ENCODE data around the gene EEFSEC.

Gene EEFSEC

DNA sequence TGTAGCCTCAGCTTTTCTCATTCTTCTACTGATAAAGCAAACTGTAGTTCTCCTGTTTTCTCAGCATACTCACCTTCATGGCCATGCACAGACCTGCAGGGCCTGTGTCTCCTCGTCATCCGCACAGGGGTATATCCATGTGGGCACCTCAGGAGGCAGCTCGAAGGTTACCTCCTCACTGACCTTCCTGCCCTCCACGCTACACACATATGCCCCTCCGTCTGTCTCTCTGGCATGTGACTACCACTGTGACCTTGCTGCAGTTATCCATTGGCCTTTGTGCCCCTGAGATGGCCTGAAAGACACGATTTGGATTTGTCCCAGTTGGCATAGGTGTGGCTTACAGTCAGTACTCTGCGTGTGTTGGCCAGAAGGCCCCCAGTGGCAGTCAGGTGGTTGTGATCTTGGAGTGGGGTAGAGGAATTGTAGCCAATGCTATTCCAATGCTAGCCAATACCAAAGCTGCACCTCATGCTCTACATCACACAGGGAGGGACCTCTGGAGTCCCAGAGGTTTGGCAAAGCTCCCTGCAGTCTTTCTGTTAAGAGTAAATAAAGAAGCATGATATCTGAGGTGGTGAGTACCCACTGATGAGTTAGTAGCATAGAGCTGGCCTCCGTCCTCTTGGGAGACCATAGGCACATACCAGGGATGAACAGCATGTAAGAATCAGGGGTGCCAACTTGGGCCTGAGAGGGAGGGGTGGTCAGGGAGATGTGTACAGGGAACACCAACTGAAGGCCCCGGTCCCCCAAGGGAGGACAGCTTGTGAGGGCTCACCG lies 143.4 kb downstream of the EEFSEC start:
- no peak for DNase-seq

DNA sequence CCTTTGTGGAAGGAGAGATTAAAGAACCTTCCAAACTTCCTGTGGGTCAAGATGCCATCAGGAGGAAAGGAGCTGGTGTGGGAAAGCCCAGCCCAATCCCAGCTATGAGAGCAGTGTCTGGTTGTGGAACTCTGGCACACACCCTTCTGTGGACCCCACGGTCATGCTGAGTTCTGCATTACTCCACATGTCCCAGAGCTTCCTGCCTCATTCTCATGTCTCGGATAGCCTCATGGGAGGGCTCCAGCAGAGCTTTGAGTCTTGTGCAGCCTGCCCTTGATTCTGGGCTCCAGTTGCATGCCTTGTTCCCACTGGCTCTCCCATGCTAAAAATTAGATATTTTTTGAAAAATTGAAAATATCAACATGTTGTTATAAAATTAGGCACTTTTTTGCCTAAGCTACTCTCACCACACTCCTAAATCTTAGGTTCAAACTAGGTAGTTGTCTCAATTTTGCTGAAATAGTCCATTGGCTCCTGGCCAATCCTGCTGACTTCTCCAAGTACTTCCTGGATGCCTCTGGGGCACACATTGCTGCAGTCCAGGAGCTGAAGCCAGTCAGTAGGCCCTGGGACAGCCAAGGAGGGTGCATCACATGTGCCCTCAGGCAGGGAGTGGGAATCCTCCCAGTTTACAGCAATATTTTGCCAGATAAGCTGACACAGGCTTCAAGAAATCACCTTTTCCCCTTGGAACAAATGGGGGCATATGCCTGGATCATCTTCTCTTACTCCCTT lies 144.3 kb downstream of the EEFSEC start:
- DNase-seq = no peak

DNA sequence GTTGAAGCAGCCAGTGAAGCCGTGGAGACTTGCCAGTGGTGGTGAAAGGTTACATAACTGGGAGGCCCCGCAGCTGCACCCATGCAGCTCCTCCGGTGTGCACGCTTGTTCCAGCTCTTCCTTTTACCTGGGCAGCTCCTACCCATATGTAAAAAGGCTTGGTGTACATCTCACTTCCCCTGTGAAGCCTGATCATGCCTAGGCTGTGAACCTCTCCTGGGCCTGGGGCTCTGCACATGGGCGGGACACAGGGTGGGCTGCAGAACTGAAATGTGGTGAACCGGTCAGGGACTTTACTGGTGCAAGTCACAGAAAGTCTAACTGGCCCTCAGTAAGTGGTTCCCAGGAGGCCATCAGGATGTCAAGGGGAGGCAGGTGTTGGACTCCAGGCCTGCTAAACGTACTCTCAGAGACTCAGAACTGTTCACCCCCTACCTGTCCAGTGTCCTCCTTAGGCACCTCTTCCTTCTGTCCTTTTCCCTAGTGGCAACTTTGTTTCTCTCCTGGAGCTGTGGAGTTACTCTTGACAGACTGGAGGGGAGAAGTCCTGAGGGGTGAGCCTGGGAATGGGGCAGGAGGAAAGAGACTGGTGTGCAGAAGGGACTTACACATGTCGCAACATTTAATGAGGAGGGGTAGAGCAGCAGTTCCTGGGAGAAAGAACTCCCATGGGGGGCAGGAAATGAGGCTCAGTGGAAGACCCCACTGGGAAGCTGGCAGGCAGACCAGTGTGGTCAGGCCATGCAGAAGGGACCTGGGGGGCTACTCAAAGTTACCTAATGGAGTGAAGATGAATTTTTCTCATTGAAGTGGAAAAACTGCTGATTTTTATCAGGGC lies 148.1 kb downstream of the EEFSEC start:
- DNase-seq = no peak

DNA sequence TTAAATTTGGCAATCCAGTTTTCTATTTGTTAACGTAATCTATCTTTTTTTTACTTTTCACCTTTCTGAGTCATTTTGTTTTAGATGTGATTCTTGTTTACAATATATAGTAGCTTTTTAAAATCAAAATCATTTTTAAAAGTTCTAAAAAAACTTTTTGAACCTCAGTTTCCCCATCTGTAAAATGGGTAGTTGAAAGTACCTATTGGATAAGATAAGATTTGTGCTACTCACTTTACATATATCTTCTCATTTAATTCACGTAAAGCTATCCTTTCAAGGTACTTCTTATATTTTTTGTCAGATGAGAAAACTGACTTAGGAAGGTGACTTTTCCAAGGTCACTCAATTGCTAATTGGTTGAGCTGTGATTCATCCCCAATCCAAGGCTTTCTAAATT lies 153.2 kb downstream of the EEFSEC start:
- DNase-seq = no peak

DNA sequence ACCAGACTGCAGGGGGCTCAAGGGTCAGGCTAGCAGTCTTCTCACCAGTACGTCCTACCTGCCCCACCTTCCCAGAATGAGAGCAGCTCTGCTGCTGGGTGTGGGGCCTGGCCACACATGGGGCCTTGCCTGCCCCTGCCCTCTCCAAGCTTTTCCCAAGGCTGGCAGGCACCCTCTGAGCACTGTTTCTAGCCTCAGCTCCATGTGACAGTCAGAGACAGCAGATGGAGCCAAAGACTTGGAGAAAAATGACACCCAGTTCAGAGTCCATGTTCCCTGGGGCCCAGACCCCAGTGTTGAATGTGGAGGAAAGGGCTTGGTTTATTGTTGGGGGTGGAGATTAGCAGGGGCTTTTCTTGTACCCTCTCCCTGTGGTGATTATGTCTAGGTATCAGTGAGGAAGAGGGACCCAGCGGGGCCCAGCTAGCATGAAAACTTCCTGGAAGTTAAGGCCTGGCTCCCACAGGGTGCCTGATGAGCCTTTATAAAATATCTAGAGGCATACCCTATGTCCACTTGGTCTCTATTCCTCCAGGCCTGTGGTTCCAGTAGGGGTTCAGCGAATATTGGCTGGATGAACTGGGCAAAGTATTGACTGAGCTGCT lies 153.8 kb downstream of the EEFSEC start:
- no peak for DNase-seq

- no peak for DNase-seq
These were observed 154.6 kb downstream of the EEFSEC start for GRCh38 chr3:128307781-128308469.

DNA sequence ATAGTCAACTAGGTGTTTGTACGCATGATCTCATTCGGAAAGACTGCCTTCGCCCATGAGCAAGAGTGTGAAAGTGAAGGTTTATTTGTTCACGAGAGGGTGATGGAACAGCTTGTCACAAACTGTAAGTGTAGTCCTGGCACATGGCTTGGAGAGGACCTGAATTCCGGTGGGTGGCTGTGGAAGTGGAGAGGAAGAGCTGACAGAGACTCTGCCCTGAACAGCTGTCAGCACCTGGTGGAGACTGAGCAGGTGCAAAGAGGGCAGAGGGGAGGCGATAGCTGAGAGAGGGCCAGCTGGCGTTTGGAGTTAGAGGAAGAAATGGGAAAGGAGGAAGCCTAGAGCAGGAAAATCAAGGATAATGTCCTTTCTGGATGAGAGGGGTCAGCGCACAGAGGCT lies 155.7 kb downstream of the EEFSEC start:
- no peak for DNase-seq

GRCh38 chr3:128310286-128311058 lies 157.2 kb downstream of the EEFSEC start:
- DNase-seq = no peak

DNA sequence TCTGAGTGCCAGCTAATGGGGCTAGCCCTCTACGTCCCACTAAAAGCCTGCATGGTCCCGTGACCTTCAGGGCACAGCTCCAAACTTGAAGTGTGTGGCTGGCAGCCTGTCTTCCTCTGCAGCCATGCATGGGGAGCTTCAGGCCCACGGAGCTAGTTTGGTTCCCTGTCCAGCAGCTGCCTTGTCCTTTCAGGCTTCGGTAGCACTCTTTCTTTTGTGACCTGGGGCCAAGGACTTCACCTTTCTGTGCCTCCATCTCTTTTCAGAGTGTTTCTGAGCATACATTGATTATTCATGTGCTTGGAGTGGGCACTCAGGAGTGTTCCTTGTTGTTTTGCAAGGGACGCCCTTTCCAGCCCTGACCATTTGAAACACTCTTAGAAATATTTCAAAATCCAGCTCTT lies 158.2 kb downstream of the EEFSEC start:
- DNase-seq = no peak

DNA sequence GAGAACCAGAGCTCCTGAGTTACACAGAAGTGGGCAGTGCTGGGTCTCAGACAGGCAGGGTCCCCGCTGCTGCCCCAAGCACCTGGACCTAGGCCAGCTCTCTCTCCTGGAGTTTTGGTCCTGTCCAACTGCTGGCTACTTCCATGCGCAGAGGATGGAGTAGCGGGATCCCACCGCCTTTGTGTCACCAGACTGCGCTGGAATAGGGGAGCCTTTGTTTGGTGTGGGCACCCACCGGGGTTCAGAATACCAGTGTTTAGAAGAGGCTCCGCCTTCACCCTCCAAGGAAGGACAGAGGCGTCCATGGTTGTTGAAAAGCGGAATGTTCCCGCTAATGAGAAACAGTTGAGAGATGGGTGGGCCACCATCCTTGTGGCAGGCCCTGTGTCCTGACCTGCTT lies 159.0 kb downstream of the EEFSEC start:
- no peak for DNase-seq

GRCh38 chr3:128313071-128313725 lies 159.9 kb downstream of the EEFSEC start:
- no peak for DNase-seq

DNA sequence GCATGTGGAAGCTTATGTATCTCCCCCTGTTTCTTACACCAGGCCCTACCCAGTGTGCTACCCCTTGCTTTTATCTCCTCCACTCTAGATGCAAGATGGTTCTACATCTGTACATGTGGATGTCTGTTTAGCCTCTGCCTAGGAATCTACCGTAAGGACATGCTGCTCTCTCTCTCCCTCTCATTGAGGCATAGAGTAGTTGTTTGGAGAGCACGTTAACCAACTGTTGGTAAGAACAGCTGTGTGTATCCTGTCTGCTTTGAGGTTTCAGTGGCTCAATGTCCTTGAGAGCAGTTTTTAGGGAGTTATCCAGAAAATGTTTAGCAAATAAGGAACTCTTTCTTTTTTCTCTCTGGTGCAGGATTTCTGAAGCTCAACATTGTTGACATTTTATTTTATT lies 160.7 kb downstream of the EEFSEC start:
- no peak for DNase-seq

- DNase-seq = no peak
These were observed 162.0 kb downstream of the EEFSEC start for GRCh38 chr3:128315313-128315712.

- DNase-seq = peak; percentile 40
These were observed 163.2 kb downstream of the EEFSEC start for GRCh38 chr3:128316481-128316891.

- no peak for DNase-seq
These were observed 163.9 kb downstream of the EEFSEC start for GRCh38 chr3:128317101-128317697.

- no peak for DNase-seq
These were observed 164.5 kb downstream of the EEFSEC start for GRCh38 chr3:128317698-128318231.

DNA sequence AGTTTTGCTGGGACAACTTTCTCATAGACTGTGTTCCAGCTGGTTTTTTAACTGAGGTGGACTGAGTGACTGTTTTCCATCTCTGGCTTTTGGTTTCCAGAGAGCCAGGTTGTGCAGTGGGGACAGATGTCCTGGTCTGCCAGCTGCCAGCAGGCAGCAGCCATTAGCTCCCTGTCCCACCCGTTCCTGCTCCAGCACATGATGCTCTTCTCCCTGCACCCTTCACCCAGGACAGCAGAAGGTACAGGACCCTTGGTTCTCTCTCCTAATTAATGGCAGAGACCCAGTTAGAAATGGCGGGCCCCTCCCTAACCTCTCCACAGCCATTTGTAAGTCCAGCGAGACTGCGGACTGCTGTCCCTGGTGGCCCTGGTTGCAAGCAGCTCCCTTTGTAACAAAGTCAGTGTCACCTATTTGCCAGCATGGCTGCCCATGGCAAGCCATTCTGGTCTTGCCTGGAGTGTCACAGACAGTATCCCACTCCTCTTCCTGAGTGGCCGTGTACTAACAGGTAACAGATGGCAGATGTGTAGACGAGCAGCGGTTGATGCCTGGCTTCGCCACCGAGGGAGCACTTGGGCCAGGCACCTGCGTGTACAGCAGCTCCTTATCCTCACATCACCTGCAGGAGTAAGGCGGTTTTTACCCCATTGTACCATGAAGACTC lies 165.1 kb downstream of the EEFSEC start:
- no peak for DNase-seq

DNA sequence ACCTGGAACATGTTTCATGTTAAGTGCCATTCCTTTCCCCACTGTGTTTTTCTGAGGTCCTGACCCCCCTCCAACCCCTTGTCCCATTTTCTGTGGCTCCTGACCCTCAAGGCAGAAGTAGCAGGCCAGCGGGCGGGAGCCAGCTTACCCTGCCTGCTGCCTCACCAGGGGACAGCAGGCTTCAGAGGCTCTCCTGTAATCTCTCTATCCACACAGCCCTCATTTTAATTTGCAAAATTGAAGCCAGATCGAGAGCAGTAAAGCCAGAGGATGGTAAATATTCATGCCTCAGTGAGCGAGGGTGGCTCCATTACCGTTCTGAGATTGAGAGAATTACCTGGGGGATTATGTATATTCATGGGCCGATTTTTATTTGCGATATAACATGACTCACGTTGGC lies 165.8 kb downstream of the EEFSEC start:
- no peak for DNase-seq

GRCh38 chr3:128319741-128320141 lies 166.5 kb downstream of the EEFSEC start:
- DNase-seq = no peak

Measured in T-helper 9 cell (primary cell).